ENCODE data around the gene ORM1.

GRCh38 chr9:114313186-114313585, 9.7 kb upstream of the ORM1 start:
- TF ChIP-seq, protein P1, sequence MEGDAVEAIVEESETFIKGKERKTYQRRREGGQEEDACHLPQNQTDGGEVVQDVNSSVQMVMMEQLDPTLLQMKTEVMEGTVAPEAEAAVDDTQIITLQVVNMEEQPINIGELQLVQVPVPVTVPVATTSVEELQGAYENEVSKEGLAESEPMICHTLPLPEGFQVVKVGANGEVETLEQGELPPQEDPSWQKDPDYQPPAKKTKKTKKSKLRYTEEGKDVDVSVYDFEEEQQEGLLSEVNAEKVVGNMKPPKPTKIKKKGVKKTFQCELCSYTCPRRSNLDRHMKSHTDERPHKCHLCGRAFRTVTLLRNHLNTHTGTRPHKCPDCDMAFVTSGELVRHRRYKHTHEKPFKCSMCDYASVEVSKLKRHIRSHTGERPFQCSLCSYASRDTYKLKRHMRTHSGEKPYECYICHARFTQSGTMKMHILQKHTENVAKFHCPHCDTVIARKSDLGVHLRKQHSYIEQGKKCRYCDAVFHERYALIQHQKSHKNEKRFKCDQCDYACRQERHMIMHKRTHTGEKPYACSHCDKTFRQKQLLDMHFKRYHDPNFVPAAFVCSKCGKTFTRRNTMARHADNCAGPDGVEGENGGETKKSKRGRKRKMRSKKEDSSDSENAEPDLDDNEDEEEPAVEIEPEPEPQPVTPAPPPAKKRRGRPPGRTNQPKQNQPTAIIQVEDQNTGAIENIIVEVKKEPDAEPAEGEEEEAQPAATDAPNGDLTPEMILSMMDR (IDR thresholded peaks at IDR 0.05 in 8 of 11, conservative IDR thresholded peaks at IDR 0.05 in 3 of 11): no peak
- TF ChIP-seq POLR2AphosphoS5 (IDR thresholded peaks at IDR 0.05): no peak
